Measurements from ENCODE around the gene IZUMO1.
"Not testable (repeated sequence)": the region's sequence is repeated elsewhere in the genome, so short reads cannot be mapped to it uniquely, and the experiment has no call there.

IZUMO1 gene

DNA sequence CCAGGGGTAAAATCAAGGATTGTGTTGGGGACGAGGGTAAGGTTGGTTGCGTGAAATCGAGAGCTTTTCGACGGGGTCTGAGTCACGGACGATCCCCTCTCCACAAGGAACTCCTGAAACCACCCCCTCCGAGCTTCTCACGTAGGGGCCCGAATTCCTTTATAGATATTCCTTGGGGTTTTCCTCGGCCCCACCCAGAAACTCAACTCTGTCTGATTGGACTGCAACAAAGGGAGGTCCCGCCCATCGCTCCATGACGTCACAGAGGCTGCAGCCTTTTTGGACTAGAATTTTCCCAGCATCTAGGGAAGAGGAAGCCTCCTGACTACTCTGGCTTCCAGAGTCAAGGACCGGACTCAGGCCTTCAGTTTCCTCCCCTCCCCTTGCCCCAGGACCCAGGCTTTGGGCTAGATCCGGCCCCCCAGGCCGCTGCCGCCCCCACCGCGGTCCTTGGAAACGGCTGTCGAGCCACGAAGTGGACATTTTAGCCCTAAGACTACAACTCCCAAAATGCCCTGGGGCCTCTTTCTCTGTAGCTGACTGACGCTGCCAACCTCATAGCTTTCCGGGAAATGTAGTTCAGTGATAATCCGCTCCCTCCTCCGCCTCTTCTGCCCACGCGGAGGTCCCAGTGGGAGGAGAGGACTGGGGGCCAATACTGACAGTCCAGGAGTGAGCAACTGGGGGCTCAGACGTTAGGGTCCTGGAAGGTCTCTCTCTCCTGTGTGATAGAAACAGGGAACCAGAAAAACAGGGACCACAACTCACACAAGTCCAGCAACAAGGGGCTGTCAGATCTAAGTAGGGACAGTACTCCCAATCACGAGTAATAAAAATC is at the start of gene IZUMO1:
IZUMO1 (minus strand) TSS at position 172 of the 838 bp plus-strand sequence. CDS start 1,050 bp downstream, outside the sequence.
- in situ Hi-C loops (cut with MboI; ENCODE audit: low sequenced_read_pairs) = no loop called here

DNA sequence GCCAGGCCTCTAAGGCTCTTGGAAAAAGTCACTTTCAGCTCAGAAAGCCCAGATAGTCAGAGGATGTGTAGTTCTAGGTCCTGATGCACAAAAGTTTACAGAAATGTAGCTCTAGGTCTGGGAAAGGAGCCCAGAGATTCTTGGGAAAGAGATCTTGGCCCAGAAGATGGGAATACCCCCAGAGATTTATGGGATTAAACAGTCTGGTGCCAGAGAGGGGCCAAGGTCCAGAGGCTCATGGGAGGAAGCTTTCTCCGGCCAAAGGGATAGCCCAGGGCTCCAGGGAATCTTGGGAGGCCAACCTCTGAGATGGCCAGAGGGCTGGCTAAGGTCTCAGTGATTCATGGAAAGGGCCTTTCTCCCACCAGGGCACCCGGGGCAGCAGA is 49.0 kb upstream of the IZUMO1 start:
- in situ Hi-C loops (cut with MboI; ENCODE audit: low sequenced_read_pairs) = loop anchor here (25.0 kb wide), 1 partner anchor 167 kb away; the partner anchor contains the start of genes BAX and FTL

DNA sequence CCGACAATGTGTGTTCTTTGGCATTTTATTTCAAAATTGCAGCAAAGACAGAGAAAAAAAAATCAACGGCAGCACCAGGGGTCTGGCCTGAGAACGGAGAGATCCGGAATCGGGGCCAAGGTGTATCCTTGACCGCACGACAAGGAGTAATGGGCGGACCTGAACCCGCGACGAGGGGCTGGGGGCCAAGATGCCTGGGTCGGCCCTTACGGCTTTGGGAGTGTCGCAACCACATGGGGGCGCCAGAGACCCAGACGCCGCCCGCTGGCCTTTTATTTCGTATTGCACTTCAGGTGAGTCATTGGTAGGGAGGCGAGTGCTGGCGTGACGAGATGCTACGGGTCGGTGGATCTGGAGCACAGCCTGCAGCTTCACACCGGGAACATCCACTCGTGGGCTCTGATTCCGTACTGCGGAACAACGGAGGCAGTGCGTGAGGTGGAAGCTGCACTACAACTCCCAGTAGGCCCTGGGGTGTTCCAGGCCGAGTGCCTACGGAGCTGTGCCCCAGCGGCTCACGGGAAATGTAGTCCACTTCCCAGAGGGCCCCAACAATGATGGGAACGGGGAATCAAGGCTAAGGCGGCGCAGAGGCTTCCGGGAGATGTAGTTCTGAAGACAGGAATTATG is 48.5 kb upstream of the IZUMO1 start:
- in situ Hi-C loops (cut with MboI; ENCODE audit: low sequenced_read_pairs) = loop anchor here (25.0 kb wide), 1 partner anchor 167 kb away; the partner anchor contains the start of genes BAX and FTL

DNA sequence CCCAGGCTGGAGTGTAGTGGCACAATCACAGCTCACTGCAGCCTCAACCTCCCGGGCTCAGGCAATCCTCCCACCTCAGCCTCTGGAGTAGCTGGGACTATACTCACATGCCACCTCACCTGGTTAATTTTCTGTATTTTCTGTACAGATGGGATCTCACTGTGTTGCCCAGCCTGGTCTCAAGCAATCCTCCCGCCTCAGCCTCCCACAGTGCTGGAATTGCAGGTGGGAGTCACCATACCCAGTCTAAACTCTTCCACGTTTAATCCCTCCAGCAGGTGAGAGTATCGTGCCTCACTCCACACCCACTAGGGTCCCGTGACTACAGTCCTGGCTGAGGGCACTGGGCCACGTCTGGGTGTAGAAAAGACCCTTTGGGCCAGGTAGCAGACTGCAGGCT is 47.6 kb upstream of the IZUMO1 start:
- in situ Hi-C loops (cut with MboI; ENCODE audit: low sequenced_read_pairs) = loop anchor here (25.0 kb wide), 1 partner anchor 168 kb away; the partner anchor contains the start of genes BAX and FTL

GRCh38 chr19:48793271-48793670 is 46.6 kb upstream of the IZUMO1 start:
- in situ Hi-C loops (cut with MboI; ENCODE audit: low sequenced_read_pairs) = loop anchor here (25.0 kb wide), 1 partner anchor 169 kb away; the partner anchor contains the start of genes BAX and FTL

- in situ Hi-C loops (cut with MboI; ENCODE audit: low sequenced_read_pairs) = loop anchor here (25.0 kb wide), 1 partner anchor 175 kb away; the partner anchor contains the start of genes BAX and FTL
Measured at GRCh38 chr19:48787331-48787730, 40.6 kb upstream of the IZUMO1 start.

- in situ Hi-C loops (cut with MboI; ENCODE audit: low sequenced_read_pairs) = loop anchor here (25.0 kb wide), 1 partner anchor 176 kb away; the partner anchor contains the start of genes BAX and FTL
Measured at GRCh38 chr19:48786422-48786821, 39.7 kb upstream of the IZUMO1 start.

- in situ Hi-C loops (cut with MboI; ENCODE audit: low sequenced_read_pairs) = loop anchor here (25.0 kb wide), 1 partner anchor 178 kb away; the partner anchor contains the start of genes BAX and FTL
Measured at GRCh38 chr19:48784527-48784926, 37.8 kb upstream of the IZUMO1 start.

- in situ Hi-C loops (cut with MboI; ENCODE audit: low sequenced_read_pairs) = loop anchor here (25.0 kb wide), 1 partner anchor 181 kb away; the partner anchor contains the start of genes BAX and FTL
Measured at GRCh38 chr19:48780631-48781391, 34.1 kb upstream of the IZUMO1 start.

DNA sequence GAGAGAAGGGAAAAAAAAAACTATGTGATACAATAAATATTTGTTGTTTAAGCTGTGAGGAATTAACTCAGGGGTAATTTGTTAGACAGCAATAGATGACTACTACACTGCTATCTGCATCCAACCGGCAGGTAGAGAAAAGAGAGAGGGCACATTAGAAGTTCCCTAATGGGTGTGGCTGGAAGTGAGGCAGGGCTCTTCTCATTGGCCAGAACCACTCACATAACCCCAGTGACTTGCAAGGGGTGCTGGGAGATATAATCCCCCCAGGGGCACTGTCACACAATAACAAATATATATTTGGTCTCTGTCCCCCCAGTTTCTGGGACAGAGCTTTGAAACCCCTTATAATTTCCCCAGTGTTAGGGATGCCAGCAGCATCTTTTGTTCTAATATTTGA is 32.9 kb upstream of the IZUMO1 start:
- in situ Hi-C loops (cut with MboI; ENCODE audit: low sequenced_read_pairs) = loop anchor here (25.0 kb wide), 1 partner anchor 183 kb away; the partner anchor contains the start of genes BAX and FTL

DNA sequence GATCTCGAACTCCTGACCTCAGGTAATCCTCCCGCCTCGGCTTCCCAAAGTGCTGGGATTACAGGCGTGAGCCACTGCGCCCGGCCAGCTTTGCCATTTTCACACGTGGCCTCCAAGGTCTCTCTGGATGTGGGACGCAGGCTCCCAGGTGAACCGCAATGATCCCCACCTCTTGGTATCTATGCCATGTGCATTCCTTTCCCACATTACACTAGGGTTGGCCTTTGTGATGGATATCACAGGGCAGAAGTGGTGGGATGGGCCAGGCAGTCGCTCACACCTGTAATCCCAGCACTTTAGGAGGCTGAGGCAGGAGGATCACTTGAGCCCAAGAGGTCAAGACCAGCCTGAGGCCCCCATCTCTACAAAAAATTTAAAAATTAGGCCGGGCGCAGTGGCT is 31.0 kb upstream of the IZUMO1 start:
- in situ Hi-C loops (cut with MboI; ENCODE audit: low sequenced_read_pairs) = loop anchor here (25.0 kb wide), 1 partner anchor 185 kb away; the partner anchor contains the start of genes BAX and FTL

- in situ Hi-C loops (cut with MboI; ENCODE audit: low sequenced_read_pairs) = loop anchor here (25.0 kb wide), 1 partner anchor 185 kb away; the partner anchor contains the start of genes BAX and FTL
Measured at GRCh38 chr19:48777139-48777538, 30.4 kb upstream of the IZUMO1 start.

GRCh38 chr19:48772503-48772953 is 25.8 kb upstream of the IZUMO1 start:
- in situ Hi-C loops (cut with MboI; ENCODE audit: low sequenced_read_pairs) = no loop called here

DNA sequence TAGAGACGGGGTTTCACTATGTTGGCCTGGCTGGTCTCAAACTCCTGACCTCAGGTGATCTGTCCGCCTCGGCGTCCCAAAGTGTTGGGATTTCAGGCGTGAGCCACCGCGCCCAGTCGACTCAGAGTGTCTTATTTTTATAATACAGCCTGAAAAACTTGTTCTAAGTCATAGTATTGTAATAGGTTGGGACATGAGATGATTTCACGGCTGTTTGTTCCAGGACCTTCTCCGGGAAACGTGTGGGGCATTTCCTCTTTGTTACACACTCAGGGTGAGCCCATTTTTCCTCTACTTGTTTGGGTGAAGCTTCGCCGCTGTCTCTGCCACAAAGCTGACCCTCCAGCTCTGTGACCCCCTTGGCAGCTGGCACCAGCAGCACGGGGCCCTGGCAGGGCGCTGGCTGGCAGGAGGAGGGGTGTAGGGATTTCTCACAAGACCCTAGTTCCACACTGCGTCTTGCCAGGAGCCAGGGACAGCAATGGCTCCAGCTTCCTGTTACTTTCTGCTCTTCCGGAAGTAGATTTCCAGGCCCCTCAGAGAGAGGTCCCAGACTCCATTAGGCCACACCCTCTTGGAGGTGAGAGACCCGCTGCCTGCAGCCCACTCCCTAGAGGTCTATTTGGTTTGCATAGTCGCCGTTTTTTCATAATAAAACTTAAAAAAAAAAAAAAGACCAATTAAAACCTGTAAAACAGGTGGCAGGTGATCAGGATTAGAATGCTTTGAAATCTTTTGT is 24.2 kb upstream of the IZUMO1 start:
- in situ Hi-C loops (cut with MboI; ENCODE audit: low sequenced_read_pairs) = no loop called here

- in situ Hi-C loops (cut with MboI; ENCODE audit: low sequenced_read_pairs) = no loop called here
Measured at GRCh38 chr19:48770266-48770665, 23.6 kb upstream of the IZUMO1 start.

- in situ Hi-C loops (cut with MboI; ENCODE audit: low sequenced_read_pairs) = no loop called here
Measured at GRCh38 chr19:48768994-48769713, 22.4 kb upstream of the IZUMO1 start.

DNA sequence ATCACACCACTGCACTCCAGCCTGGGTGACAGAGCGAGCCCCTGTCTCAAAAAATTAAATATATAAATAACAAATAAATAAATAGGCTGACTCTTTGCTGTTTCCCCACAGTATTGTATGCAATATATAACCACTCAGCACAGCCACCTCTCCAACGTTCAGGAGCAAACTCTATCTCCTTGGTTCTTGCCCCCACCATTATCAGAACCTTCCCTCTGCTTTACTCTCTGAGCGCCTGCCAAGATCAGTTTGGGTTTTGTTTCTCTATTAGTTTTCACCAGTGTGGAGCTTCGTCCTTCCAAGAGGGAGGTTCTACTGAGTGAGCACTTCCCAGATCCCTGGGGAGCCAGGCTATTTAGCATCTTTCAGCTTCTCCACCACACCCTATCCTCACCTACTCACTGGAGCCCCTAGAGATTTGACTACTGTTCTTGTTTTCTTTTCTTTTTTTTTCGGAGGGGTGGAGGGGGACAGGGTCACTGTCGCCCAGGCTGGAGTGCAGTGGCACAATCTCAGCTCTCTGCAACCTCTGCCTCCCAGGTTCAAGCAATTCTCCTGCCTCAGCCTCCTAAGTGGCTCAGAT is 21.6 kb upstream of the IZUMO1 start:
- in situ Hi-C loops (cut with MboI; ENCODE audit: low sequenced_read_pairs) = not testable (repeated sequence)

DNA sequence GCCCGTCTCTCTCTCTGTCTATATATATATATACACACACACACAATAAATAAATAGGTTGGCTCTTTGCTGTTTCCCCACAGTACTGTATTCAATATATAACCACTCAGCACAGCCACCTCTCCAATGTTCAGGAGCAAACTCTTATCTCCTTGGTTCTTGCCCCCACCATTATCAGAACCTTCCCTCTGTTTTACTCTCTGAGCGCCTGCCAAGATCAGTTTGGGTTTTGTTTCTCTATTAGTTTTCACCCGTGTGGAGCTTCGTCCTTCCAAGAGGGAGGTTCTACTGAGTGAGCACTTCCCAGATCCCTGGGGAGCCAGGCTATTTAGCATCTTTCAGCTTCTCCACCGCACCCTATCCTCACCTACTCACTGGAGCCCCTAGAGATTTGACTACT is 19.1 kb upstream of the IZUMO1 start:
- in situ Hi-C loops (cut with MboI; ENCODE audit: low sequenced_read_pairs) = not testable (repeated sequence)
